HPDE6-E6E7 (cell line): ENCODE data around the gene TMOD1.

ENCODE experiments used
- DNase-seq: peaks from one replicate; pipeline ENCODE4 v3.0.0; 2011; ENCODE audit warnings: missing footprints; ENCODE audit errors: extremely low spot score

TMOD1 gene

DNA sequence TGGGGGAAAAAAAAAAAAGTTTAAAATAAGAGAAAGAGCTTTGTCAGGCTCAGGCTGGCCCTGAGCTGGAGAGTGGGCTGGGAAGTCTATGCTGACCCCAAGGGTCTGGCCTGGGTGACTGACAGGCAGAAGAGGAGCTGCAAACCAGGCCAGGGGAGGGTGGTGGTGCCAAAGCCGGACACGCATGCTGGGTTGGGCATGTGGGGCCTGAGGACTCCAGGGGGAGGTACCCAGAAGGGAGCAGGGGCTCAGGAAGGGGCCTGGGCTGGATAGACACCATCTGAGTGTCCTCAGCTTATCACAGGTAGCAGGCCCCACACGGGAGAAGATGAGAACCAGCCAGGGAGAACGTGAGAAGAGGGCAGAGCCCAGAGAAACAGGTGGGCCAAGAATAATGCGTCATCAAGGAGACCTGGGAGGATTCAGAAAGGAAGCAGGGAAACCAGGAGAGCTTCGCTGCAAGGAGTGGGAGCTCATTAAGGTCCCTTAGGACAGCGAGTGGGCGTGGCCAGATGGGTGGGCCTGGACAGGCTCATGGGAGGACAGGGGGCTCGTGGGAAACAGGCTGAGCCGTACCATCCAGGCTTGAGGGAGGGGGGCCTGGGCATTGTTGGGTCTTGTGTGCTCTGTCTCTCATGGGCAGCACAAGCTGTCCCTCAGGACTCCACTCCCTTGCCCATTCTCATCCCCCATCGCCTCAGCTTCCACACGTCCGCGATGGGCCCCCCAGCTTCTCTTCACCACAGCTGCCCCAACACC is 16.0 kb downstream of the TMOD1 start:
- no peak for DNase-seq

DNA sequence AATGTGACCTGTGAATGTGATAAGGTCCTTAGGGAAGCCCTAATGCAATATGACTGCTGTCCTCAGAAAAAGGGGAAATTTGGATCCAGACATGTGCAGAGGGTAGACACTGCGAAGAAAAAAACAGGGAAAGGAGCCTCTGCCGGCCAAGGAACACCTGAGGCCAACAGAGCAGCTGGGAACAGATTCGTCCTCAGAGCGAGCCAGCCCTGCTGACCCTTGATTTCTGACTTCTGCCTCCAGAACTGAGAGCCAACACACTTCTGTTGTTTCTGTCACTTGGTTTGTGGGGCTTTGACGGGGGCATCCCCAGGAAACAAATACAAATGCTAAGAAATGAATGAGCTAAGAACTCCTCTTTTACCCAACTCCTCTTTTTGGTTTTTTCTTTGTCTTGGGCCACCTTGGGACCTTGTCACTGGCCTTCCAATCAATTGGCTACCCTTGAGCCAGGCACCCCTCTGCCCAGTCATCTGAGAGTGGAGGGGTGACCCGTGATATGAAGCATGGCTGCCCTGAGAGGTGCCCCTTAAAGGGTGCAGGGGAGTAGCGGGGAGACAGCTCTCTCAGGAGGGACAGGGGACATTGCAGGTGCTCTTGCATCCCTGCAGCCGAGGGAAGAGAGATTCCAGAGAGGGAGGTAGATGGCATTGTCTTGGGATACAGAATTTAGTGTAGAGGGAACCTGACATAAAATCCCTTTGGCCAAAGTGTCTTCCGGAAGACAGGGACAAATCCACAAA is 16.9 kb downstream of the TMOD1 start:
- DNase-seq: no peak

- no peak for DNase-seq
These were observed 17.4 kb downstream of the TMOD1 start for GRCh38 chr9:97518909-97519307.

- no peak for DNase-seq
These were observed 18.0 kb downstream of the TMOD1 start for GRCh38 chr9:97519441-97519970.

- no peak for DNase-seq
These were observed 20.3 kb downstream of the TMOD1 start for GRCh38 chr9:97521576-97522333.

- DNase-seq: no peak
These were observed 23.0 kb downstream of the TMOD1 start for GRCh38 chr9:97524424-97524823.

DNA sequence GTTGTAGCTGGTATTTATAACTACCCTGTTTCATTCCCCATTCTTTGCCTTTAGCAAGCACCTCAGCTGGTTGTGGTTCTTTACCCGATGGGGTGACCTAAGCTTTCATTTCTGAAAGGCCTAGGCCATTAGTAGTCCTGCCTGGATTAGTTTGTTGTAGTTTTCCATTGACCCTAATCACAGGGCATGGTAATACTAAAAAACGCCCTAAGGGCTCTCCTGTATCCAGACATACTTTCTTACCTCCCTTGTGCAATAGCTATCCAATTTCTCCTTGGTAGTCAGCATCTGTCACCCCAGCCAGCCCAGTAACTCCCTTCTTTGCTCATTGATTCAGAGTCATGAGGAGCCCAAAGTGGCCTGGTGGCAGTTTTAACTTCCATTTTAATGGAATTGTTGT is 24.0 kb downstream of the TMOD1 start:
- DNase-seq: peak; percentile 62

- DNase-seq: no peak
These were observed 25.6 kb downstream of the TMOD1 start for GRCh38 chr9:97526895-97527575.

DNA sequence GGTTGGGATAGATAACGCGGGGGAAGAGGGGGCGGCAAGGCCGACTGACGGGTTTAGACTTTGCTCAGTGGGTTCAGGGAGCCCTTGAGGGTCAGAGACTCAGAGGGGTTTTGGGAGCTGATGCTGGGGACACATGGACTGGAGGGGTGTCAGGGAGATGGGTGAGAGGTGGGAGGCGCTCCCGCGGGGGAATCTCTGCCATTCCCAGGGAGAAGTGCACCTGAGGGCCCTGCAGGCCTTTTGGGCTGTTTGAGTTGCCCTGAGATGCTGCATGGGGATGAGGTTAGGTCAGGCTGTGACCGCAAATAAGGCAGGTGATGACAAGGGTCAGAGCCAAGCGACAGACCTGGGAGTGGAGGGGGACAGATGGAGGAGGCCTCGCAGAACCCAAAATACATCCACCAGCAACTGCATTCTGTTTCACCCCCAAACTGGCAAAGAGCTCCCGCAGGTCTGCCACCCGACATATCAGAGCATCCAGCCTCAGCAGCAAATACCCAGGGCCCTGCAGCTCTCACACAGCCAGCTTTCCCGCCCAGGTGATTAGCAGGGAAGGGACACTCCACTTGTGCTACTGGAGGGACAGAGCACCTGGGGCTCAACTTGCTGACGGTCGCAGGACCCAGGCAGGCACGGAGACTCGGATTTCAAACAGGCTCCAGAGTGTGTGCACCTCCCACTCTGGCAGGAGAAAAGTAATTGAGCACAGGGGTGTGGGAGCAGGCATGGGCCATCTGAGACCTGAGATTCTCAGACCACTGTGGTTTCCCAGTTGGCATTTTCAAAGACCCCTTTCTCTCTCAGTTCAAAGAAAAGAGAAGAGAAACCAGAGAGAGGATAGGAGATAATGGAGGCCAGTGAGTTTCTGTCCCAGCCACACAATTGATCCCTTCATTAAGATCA is 26.4 kb downstream of the TMOD1 start:
- DNase-seq: no peak

DNA sequence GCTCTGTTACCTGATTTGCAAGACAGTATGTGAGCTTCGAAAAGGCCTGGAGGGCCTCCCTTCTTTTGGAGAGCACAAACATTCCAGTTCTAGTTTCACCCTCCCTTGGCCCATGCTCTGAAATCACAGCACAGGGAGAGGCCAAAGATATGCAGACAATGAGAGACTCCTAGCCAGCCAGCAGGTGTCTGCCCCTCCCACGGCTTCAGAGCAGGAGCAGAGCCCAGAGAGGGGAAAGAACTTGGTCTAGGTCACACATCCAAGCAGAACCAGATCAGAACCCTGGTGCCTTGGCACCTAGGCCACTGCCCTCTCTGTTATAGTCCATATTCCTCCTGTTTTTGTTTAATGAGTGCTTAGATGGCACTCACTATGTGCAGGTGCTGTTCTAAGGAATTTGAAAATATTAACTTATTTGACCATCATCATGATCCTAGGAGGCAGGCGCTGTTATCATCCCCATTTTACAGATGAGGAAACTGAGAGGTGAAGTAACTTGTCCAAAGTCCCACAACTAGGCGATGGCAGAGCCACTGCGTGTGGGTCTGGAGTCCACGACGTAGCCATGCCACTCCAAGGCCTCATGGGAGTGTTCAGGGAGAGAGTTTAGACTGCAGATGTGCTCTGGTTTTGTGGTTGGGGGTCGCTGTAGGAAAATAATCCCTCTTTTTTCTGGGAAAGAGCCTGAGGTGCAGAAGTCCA is 27.2 kb downstream of the TMOD1 start:
- no peak for DNase-seq

- no peak for DNase-seq
These were observed 28.1 kb downstream of the TMOD1 start for GRCh38 chr9:97529363-97530076.

- no peak for DNase-seq
These were observed 30.5 kb downstream of the TMOD1 start for GRCh38 chr9:97531888-97532376.

DNA sequence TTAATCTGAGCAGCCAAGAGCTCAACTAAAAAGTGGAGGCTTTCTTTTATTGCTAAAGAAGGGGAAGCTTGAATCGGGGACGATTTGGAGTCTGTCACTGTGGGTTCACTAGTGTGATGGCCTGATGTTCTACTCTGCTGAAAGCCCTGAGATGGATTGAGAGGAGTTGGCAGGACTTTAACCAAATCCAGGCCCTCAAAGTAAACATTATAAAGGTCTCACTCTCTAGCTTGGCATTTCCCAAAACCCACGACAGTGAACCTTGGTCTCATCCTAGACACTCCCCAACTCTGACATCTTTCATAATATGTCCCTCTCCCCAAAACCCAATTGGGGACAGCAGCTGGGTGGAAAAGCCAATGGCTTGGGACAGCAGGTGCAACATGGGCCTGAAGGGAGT is 32.7 kb downstream of the TMOD1 start:
- no peak for DNase-seq

GRCh38 chr9:97534961-97535594 is 33.6 kb downstream of the TMOD1 start:
- no peak for DNase-seq

DNA sequence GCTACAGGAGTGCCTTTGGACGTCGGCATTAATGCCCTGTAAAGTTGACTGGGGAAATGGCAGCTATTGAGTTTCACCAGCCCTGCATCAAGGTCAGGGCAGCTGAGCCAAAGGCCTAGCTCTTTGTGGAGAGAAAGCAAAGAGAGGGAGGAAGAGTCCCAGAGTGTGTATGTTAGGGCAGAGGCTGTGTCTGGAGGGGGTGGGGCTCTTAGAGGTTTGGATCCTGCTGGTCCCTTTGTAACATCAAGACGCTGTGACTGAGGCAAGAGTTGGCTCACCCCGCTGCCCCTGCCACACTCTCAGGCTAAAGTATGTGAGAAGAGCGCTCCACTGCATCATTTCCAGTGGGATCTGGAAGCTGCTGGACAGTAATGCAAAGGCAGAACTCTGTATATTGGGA is 34.3 kb downstream of the TMOD1 start:
- DNase-seq: no peak

DNA sequence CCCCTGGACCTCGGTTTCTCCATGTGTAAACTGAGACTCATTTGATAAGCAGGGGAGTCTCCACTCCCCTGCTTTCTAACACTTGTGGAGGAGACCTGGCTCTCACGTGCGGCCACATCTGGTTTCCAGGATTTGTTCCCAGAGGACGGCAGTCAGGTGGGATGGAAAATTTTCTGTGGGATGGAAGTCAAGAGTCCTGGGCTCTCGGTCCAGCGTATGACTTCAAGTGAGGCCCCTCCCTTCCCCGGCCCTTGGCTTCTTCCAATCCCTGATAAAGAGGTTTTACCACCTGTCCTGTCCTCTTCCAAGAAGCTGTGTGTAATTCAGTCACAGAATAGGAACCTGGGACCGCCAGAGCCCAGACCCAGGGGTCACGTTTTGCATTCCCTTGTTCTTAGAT is 35.0 kb downstream of the TMOD1 start:
- no peak for DNase-seq

DNA sequence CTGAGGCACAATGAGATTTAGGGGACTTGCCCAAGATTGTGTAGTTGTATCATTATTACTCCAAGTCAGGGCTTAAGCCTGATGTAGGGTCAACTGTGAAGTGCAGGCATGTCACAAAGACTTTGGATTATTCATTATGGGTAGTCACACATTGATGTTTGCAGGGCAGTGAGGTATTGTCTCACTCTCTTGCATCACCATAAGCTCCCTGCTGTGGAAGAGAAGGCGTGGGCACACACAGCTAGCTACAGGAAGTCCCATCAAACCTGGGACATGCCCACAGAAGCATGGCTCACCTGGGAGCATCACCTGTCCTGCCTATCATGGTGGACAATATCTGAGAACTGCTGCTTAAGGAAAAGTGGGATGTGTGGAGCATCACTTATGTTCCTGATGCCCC is 42.1 kb downstream of the TMOD1 start:
- DNase-seq: no peak

DNA sequence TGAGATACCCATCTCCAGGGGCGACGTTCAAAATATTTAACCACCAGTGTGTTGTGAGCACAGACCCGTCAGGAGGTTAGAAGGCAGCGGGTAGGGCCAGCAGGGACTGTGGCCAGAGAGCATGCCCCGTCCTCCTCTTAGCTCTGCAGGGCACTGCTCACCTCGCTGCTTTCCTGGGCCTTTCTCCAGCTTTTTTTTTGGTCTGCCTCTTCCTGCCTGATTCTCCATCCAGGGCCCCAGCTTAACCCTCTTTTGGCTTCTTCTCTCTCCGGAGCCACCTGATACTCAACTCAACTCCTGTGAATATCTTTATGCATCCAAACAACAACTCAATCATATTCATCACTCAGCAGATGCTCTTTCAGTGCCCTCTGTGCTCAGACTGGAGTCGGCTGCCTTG is 44.0 kb downstream of the TMOD1 start:
- no peak for DNase-seq
